HG02798 (cell line): ENCODE measurements around the gene PTPRM.

Experiments
- ATAC-seq: cut with Tn5 transposase; IDR thresholded peaks from one replicate; pipeline ENCODE4 v1.9.1; 2021; ENCODE audit warnings: mild to moderate bottlenecking; ENCODE audit not compliant: unreplicated experiment, poor library complexity

Gene PTPRM

GRCh38 chr18:7919565-7919964 is 352.4 kb downstream of the PTPRM start:
- ATAC-seq, result no peak

GRCh38 chr18:7921938-7922587 is 354.9 kb downstream of the PTPRM start:
- ATAC-seq, result no peak

GRCh38 chr18:7923105-7923504 is 356.0 kb downstream of the PTPRM start:
- no peak for ATAC-seq

- no peak for ATAC-seq
These were observed 357.5 kb downstream of the PTPRM start for GRCh38 chr18:7924616-7925015.

- ATAC-seq, result no peak
These were observed 359.4 kb downstream of the PTPRM start for GRCh38 chr18:7926526-7926925.

- ATAC-seq, result no peak
These were observed 360.0 kb downstream of the PTPRM start for GRCh38 chr18:7927119-7927518.

GRCh38 chr18:7931763-7932162 is 364.6 kb downstream of the PTPRM start:
- ATAC-seq, result no peak

GRCh38 chr18:7937268-7937667 is 370.2 kb downstream of the PTPRM start:
- no peak for ATAC-seq

- no peak for ATAC-seq
These were observed 372.4 kb downstream of the PTPRM start for GRCh38 chr18:7939521-7939920.

- no peak for ATAC-seq
These were observed 373.3 kb downstream of the PTPRM start for GRCh38 chr18:7940379-7940778.

GRCh38 chr18:7940971-7941370 is 373.9 kb downstream of the PTPRM start:
- no peak for ATAC-seq

- ATAC-seq, result no peak
These were observed 374.4 kb downstream of the PTPRM start for GRCh38 chr18:7941533-7941932.

- no peak for ATAC-seq
These were observed 378.8 kb downstream of the PTPRM start for GRCh38 chr18:7945882-7946281.

GRCh38 chr18:7946734-7947377 is 379.7 kb downstream of the PTPRM start:
- peak; percentile 58 for ATAC-seq

GRCh38 chr18:7950380-7951136 is 383.4 kb downstream of the PTPRM start:
- no peak for ATAC-seq

GRCh38 chr18:7953095-7953958 is 386.2 kb downstream of the PTPRM start:
- peak; percentile 86 for ATAC-seq

- no peak for ATAC-seq
These were observed 387.1 kb downstream of the PTPRM start for GRCh38 chr18:7954238-7954637.

- ATAC-seq, result no peak
These were observed 388.1 kb downstream of the PTPRM start for GRCh38 chr18:7955175-7955574.

GRCh38 chr18:7957297-7957696 is 390.2 kb downstream of the PTPRM start:
- no peak for ATAC-seq

- ATAC-seq, result no peak
These were observed 391.2 kb downstream of the PTPRM start for GRCh38 chr18:7958081-7958896.
